GM12891 (cell line): ENCODE results near the gene SEZ6.

Experiments used
- DNase-seq: peaks from one replicate; pipeline ENCODE4 v3.0.0; 2011; ENCODE audit warnings: low spot score; ENCODE audit not compliant: insufficient read length
- FAIRE-seq: peaks from 2 replicates; lab custom pipeline; 2011; peaks lifted over from hg19 to GRCh38; lab: Jason Lieb, UNC
- PAX5 ChIP-seq: IDR thresholded peaks from 2 replicates; pipeline ENCODE4 v1.6.1; 2011; ENCODE audit warnings: low read length, moderate library complexity, mild to moderate bottlenecking; ENCODE audit not compliant: insufficient read depth, severe bottlenecking
- POLR2A ChIP-seq: IDR thresholded peaks from 2 replicates; pipeline ENCODE4 v1.6.1; 2011; ENCODE audit warnings: low read depth, low read length, control low read depth
- POLR2AphosphoS5 ChIP-seq: IDR thresholded peaks from 2 replicates; pipeline ENCODE4 v1.6.1; 2011; ENCODE audit warnings: low read depth, low read length, control low read depth
- POU2F2 ChIP-seq: IDR thresholded peaks from 2 replicates; pipeline ENCODE4 v1.6.1; 2011; ENCODE audit warnings: low read depth, mild to moderate bottlenecking, control low read depth, low read length, moderate library complexity
- SPI1 ChIP-seq: IDR thresholded peaks from 2 replicates; pipeline ENCODE4 v1.6.1; 2011; ENCODE audit warnings: low read depth, low read length, control low read depth
- TAF1 ChIP-seq: IDR thresholded peaks from 2 replicates; pipeline ENCODE4 v1.6.1; 2011; ENCODE audit warnings: low read depth, low read length, control low read depth

The SEZ6 gene

DNA sequence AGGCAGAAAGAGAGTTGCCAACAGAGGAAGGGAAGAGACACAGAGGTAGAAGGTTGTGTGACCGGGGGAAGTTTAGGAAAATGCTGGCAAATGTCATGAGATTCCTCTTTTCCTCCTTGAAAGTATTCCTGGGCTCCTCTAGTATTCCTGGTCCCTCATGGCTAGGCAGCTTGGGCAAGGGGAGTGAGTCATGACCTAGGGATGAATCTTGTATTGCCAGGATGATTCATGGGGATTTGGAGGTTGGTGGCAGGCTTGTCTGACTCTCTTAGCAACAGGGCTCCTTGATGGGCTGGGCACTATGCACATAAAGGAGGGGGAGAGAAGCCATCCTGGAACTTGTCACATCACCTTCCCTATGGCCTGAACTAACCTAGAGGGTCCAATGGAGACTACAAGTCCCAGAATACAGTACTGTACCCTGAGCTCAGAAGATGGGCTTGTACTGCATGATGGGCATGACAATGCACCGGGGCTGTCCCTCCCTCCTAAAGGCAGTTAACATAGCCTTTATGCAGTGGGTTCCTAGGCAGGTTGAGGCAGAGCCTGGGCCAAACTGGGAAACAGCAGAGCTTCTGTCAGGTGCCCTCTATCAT is 2.1 kb upstream of the SEZ6 start:
- FAIRE-seq (no peak), DNase-seq (no peak)
- TF ChIP-seq TAF1 (no peak), POLR2AphosphoS5 (no peak), POLR2A (no peak), SPI1 (no peak)

DNA sequence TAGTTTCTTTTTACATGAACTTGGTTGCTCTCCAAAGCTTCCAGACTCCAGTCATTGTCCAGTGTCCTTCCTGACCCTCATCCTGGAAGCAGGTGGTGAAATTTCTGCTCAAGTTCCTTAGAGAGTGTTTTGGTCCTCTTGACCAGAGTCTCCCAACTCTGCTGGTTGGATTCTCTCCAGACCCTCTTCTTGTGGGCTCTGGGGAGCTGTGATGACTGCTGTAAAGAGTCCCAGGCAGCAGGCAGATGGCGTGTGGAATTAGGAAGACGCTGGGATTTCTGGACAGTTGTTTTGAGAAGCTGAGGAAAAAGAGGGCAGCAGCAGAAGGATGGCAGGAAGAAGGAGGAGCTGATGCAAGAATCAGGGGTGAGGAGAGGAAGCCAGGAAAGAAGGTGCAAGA is 1.6 kb upstream of the SEZ6 start:
- TF ChIP-seq TAF1: no peak
- no peak for TF ChIP-seq POU2F2
- TF ChIP-seq PAX5: no peak
- TF ChIP-seq SPI1: no peak
- TF ChIP-seq POLR2A: no peak
- TF ChIP-seq POLR2AphosphoS5: no peak
- DNase-seq (no peak), FAIRE-seq (no peak)

DNA sequence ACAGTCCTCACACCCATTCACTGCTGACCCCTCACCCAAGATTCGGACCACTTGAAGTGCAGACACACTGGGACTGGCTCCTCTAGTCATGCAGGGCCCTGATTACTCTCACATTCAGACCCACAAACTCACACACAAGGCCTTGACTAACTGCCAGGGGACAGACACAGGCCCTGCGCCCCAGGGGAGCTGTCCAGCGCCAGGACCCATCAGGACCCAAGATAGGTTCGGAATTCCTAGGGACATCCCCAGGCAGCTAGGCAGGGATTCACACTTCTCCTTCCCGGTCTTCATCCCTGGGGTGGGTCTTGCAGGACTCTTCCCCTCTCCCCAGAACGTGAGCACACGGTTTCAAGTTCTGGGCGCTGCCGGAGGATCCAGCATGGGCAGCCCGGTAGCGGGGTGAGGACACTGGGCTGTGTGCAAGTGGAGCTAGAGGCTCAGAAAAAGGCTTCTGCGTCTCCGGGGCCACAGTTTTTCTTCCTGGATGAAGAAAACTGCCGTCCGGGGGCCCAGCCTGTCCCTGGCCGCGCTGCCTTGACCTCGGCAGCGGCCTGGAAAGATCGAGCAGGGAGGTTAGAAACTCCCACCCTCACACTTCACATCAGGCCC is 1.6 kb downstream of the SEZ6 start:
- FAIRE-seq: no peak
- DNase-seq: no peak
- TF ChIP-seq POLR2AphosphoS5 (no peak), TAF1 (no peak)

DNA sequence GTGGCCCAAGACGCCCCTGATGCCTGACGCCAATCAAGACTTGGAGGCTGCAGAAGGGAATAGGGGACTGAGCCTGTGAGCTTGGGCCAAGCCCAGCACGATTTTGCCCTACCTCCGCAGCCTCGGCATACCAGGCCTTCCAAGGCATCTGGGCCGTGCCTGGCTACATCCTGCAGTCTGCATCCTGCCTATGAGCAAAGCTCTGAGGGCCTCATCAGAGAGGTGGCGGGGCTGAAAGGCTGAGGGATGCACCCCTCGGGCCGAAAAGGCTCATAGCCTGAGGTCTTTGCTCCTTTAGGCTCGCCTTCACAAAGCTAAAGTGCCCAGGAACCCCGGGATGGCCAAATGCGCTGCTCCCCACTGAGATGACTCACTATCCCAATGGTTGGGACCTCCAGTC is 2.5 kb downstream of the SEZ6 start:
- no peak for DNase-seq
- TF ChIP-seq SPI1: no peak
- TF ChIP-seq POLR2A: no peak
- FAIRE-seq: no peak

DNA sequence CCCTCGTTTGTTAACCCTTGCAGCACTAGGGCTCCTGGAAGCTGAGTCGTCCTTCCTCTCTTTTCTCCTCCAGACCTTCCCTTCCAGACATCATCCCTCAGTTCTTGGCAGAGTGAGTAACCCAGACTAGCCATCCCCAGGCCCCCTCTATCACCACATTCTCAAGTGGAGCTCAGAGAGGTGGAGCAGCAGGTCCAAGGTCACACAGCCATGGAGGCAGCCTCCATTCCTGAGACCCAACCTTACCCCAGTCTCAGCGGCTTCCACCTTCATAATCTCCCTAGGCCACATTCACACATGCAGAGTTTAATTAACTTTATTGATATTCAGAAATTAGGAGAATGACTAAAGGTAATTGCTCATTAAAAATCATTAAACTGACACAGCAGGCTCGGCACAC is 3.0 kb downstream of the SEZ6 start:
- DNase-seq: no peak
- FAIRE-seq: no peak
- TF ChIP-seq POLR2A: no peak
- no peak for TF ChIP-seq SPI1
- no peak for TF ChIP-seq POLR2AphosphoS5
- TF ChIP-seq TAF1: no peak

DNA sequence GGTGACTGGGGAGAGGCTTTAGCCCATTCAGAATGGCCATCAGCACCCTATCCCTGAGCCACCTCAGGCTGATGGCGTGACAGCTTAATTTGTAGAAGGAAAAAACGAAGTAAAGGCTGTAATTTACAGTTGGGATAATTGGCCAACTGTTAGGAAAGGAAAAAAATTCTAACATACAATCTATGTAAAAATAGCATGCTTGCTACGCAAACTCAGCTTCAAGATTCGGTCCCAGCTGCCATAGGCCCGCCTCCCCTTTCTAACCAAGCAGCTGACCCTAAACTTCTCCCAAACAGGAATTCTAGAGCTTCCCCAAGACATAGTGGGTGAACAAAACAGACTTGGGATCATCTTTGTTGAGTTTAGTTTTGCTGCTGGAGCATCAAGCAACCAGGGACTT is 4.9 kb downstream of the SEZ6 start:
- TF ChIP-seq PAX5 (no peak), POU2F2 (no peak), SPI1 (no peak), POLR2AphosphoS5 (no peak), TAF1 (no peak), POLR2A (no peak)

DNA sequence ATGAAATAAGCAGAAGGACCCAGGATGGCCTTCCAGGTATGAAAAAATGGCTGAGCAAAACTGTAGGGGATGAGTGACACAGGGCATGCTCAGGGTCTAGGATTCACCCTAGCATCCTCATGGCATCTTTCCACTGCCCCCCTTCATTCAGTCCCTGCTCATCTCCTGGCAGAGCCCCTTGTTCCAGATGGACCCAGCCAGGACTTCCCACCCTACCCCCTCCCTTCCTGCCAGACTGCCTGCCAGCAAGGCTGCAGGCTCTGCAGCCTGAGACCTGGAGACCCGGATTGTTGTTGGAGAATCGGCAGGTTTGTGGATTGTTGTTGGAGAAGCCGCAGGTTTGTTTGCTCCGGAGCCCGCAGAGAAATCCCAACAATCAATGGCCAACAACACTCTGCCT is 6.6 kb downstream of the SEZ6 start:
- DNase-seq: no peak
- FAIRE-seq: no peak
- no peak for TF ChIP-seq POLR2AphosphoS5
- TF ChIP-seq POLR2A: no peak
- no peak for TF ChIP-seq TAF1
- no peak for TF ChIP-seq SPI1
- no peak for TF ChIP-seq POU2F2
- TF ChIP-seq PAX5: no peak

More for the DNA sequence above, 4.9 kb downstream of the SEZ6 start:
- FAIRE-seq (no peak), DNase-seq (no peak)

DNA sequence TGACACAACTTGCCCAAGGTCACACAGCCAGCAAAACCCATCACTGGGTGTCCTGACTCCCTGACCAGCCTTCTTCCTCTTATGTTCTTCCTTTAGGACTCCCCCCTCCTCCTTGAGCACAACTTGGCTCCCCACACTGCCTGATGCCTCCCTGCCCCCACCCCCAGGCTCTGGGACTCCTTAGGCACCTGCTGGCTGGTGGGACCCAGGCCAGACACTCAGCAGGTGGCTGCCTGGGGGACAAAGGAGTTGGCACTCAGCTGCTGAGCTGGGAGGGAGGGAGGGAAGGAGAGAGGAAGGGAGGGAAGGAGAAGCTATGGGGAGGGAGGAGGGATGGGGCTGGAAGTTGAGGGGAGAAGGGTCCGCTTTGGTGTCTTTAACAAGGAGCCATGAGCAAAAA is 8.0 kb downstream of the SEZ6 start:
- FAIRE-seq (no peak), DNase-seq (no peak)
- TF ChIP-seq POLR2A: no peak
- TF ChIP-seq POLR2AphosphoS5: no peak
- no peak for TF ChIP-seq TAF1
- TF ChIP-seq SPI1: no peak
- TF ChIP-seq POU2F2: no peak
- TF ChIP-seq PAX5: no peak

DNA sequence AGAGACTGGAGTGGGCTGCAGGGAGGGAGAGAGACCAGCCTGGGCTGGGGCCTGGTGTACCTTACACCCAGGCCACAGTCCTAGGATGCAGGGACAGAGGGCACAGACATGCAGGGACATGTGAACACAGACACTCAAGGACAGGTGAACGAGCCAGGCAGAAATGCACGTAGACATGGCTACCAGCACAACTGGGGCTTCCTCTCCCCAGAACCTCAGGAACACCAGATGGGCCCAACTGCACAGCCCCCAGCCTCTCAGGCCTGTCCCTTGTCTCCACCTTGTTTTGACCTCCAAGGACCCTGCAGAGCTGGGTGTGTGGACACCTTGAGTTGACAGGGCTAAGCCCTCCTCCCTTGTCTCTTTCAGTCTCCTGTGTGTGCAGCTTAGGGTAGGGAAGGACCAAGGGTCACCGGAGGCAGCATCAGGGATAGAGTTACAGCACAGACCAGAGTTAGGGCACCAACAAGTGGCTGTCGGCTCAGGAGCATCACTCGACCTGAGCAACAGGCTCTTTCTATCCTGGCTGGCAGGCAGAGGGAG is 9.2 kb downstream of the SEZ6 start:
- FAIRE-seq: no peak
- no peak for TF ChIP-seq POLR2A
- TF ChIP-seq SPI1: no peak
- TF ChIP-seq POLR2AphosphoS5: no peak
- no peak for TF ChIP-seq PAX5
- TF ChIP-seq TAF1: no peak
- no peak for TF ChIP-seq POU2F2
- no peak for DNase-seq

DNA sequence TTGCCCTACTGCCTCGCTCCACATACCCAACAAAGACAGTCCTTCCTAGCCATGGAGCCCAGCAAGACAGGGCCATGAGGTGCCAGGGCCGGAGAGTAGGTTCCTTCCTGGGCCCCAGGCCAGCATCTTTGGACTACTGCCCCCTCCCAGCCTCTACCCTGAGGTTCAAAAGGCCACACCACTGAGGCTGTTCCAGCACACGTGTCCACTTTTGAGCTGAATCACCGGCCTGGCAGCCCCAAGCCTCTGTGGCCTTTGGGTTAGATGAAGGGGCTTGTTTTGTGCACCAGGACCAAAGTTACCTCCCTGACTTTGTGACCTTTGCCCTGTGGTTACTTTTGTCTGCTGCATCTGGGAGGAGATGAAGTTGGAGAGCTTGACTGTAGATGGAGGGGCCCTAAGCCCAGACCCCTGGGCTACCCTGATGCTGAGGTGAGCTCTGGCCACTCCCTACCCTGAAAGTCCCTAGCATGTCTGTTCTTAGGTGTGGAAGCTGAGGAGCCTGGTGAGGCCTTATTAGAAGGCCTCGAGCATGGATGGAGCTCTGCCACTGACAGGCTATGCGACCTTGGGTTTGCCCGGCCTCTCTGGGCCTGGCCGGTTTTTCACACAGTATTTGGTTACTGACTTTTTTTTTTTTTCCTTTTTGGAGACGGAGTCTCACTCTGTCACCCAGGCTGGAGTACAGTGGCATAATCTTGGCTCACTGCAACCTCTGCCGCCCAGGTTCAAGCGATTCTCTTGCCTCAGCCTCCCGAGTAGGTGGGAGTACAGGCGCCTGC is 12.0 kb downstream of the SEZ6 start:
- DNase-seq (no peak), FAIRE-seq (no peak)
- TF ChIP-seq POLR2A (no peak), POU2F2 (no peak), TAF1 (no peak), PAX5 (no peak), POLR2AphosphoS5 (no peak), SPI1 (no peak)
